BJ (cell line): ENCODE results near the gene SDK1. TPM values are rescaled to one million over a fixed set of nuclear protein-coding genes. Genes with fewer than 3 reads are reported as not detected.

Experiments
- CTCF ChIA-PET: fragments of 350-600 bp; formaldehyde crosslinking; extraction: SDS; loops from one replicate; lab custom pipeline; 2021; ENCODE audit warnings: antibody characterized with exemption, inconsistent platforms; lab: Yijun Ruan, JAX
- POLR2A ChIA-PET: fragments of 300-600 bp; sonication (Branson Sonifier 250); formaldehyde crosslinking; extraction: SDS; loops from one replicate; lab custom pipeline; 2021; ENCODE audit warnings: antibody characterized with exemption; lab: Charles Lee
- DNase-seq: peaks from one replicate; pipeline ENCODE4 v3.0.0-alpha.2; 2011; ENCODE audit warnings: low read depth
- H3K27me3 ChIP-seq: 2 replicates; pipeline ENCODE4 v1.6.0; 2011; ENCODE audit warnings: low read length; ENCODE audit not compliant: control insufficient read depth, insufficient read depth
- H3K36me3 ChIP-seq: 2 replicates; pipeline ENCODE4 v1.5.1; 2011; ENCODE audit warnings: low read length; ENCODE audit not compliant: control insufficient read depth, insufficient read depth
- H3K4me3 ChIP-seq: 2 replicates; pipeline ENCODE4 v1.5.1; 2011; ENCODE audit warnings: low read depth, mild to moderate bottlenecking, control low read depth, low read length
- CTCF ChIP-seq: IDR thresholded peaks from 2 replicates; pipeline ENCODE4 v1.5.1; 2011; ENCODE audit warnings: low read depth, mild to moderate bottlenecking, control low read depth, inconsistent platforms, low read length, moderate library complexity; ENCODE audit not compliant: insufficient read depth
- polyA plus RNA-seq: library from polyadenylated mRNA; depleted of rRNA; stranded (reverse); fragments of >200 nt; gene quantifications from 2 replicates; pipeline ENCODE4 v1.2.3, GENCODE V29; 2011

Gene SDK1
- polyA plus RNA-seq, 1 experiment, result 0.01 TPM

GRCh38 chr7:3309956-3310355, 8.9 kb downstream of the SDK1 start:
- H3K36me3 ChIP-seq, result no peaks in the 10 kb centered on the region
- no peak for TF ChIP-seq CTCF
- POLR2A ChIA-PET, result no interaction called here
- CTCF ChIA-PET, result no interaction called here
- no peak for DNase-seq
- H3K4me3 ChIP-seq, result no peak overlapping the region
- no peaks in the 10 kb centered on the region for H3K27me3 ChIP-seq

GRCh38 chr7:3310884-3311283, 9.8 kb downstream of the SDK1 start:
- no peak for TF ChIP-seq CTCF
- Histone ChIP-seq H3K4me3 (no peak overlapping the region), H3K27me3 (no peaks in the 10 kb centered on the region), H3K36me3 (no peaks in the 10 kb centered on the region)
- CTCF ChIA-PET, result no interaction called here
- no peak for DNase-seq
- POLR2A ChIA-PET, result no interaction called here

GRCh38 chr7:3312583-3312982, 11.5 kb downstream of the SDK1 start:
- no peaks in the 10 kb centered on the region for H3K27me3 ChIP-seq
- no peak for DNase-seq
- TF ChIP-seq CTCF, result no peak
- H3K4me3 ChIP-seq, result no peak overlapping the region
- CTCF ChIA-PET, result interaction anchor here (0.7 kb wide), 2 partner anchors 447 to 1009 kb away, joined by 3 read pairs; no protein-coding TSS in a partner anchor
- POLR2A ChIA-PET, result no interaction called here
- H3K36me3 ChIP-seq, result no peaks in the 10 kb centered on the region

- POLR2A ChIA-PET, result no interaction called here
- Histone ChIP-seq H3K27me3 (no peaks in the 10 kb centered on the region), H3K4me3 (no peak overlapping the region), H3K36me3 (no peaks in the 10 kb centered on the region)
- CTCF ChIA-PET, result no interaction called here
- TF ChIP-seq CTCF, result no peak
- no peak for DNase-seq
Observed at GRCh38 chr7:3318874-3319273, 17.8 kb downstream of the SDK1 start.

- DNase-seq, result no peak
- Histone ChIP-seq H3K4me3 (no peak overlapping the region), H3K36me3 (no peaks in the 10 kb centered on the region), H3K27me3 (no peaks in the 10 kb centered on the region)
- POLR2A ChIA-PET, result no interaction called here
- CTCF ChIA-PET, result no interaction called here
- no peak for TF ChIP-seq CTCF
Observed at GRCh38 chr7:3321206-3321605, 20.2 kb downstream of the SDK1 start.
